ENCODE data around the gene OARD1.

OARD1 gene

GRCh38 chr6:41049955-41050354 is 22.2 kb downstream of the OARD1 start:
- TF ChIP-seq ZNF8 (CRISPR knock-in tag; IDR thresholded peaks at IDR 0.05) = no peak
- ATAC-seq = no peak

- ATAC-seq = no peak
- TF ChIP-seq POU6F1 (CRISPR knock-in tag; IDR thresholded peaks at IDR 0.05; ENCODE audit: borderline replicate concordance, low read depth) (no peak), ZNF70 (CRISPR knock-in tag; IDR thresholded peaks at IDR 0.05) (no peak), ESRRG (CRISPR knock-in tag; IDR thresholded peaks at IDR 0.05) (no peak), CREB5 (CRISPR knock-in tag; IDR thresholded peaks at IDR 0.05; ENCODE audit: low read depth) (no peak), CSDC2 (CRISPR knock-in tag; IDR thresholded peaks at IDR 0.05) (no peak), TCF4 (CRISPR knock-in tag; IDR thresholded peaks at IDR 0.05; ENCODE audit: borderline replicate concordance) (no peak)
Observed at GRCh38 chr6:41049521-41049920, 22.6 kb downstream of the OARD1 start.

- no peak for ATAC-seq
- TF ChIP-seq CSRNP3 (CRISPR knock-in tag; IDR thresholded peaks at IDR 0.05) (no peak), ZNF8 (CRISPR knock-in tag; IDR thresholded peaks at IDR 0.05) (no peak), TOX (CRISPR knock-in tag; IDR thresholded peaks at IDR 0.05; ENCODE audit: borderline replicate concordance) (no peak), PATZ1 (CRISPR knock-in tag; IDR thresholded peaks at IDR 0.05; ENCODE audit: borderline replicate concordance) (no peak), ZC3H10 (CRISPR knock-in tag; IDR thresholded peaks at IDR 0.05) (no peak), ISL1 (CRISPR knock-in tag; IDR thresholded peaks at IDR 0.05) (no peak), POU6F1 (CRISPR knock-in tag; IDR thresholded peaks at IDR 0.05; ENCODE audit: borderline replicate concordance, low read depth) (no peak), CREB5 (CRISPR knock-in tag; IDR thresholded peaks at IDR 0.05; ENCODE audit: low read depth) (no peak), ZNF70 (CRISPR knock-in tag; IDR thresholded peaks at IDR 0.05) (no peak), ARNTL (CRISPR knock-in tag; IDR thresholded peaks at IDR 0.05; ENCODE audit: borderline replicate concordance, low read depth) (no peak), PPARA (CRISPR knock-in tag; IDR thresholded peaks at IDR 0.05; ENCODE audit: borderline replicate concordance) (no peak)
Observed at GRCh38 chr6:41047745-41048732, 24.1 kb downstream of the OARD1 start.

GRCh38 chr6:41047306-41047705 is 24.9 kb downstream of the OARD1 start:
- ATAC-seq = no peak
- TF ChIP-seq ZC3H10 (CRISPR knock-in tag; IDR thresholded peaks at IDR 0.05) = no peak
- no peak for TF ChIP-seq ZFP30 (CRISPR knock-in tag; IDR thresholded peaks at IDR 0.05)
- TF ChIP-seq ESRRG (CRISPR knock-in tag; IDR thresholded peaks at IDR 0.05) = no peak
- no peak for TF ChIP-seq CSDC2 (CRISPR knock-in tag; IDR thresholded peaks at IDR 0.05)
- no peak for TF ChIP-seq CREB5 (CRISPR knock-in tag; IDR thresholded peaks at IDR 0.05; ENCODE audit: low read depth)
- TF ChIP-seq ZNF8 (CRISPR knock-in tag; IDR thresholded peaks at IDR 0.05) = no peak
- no peak for TF ChIP-seq POU6F1 (CRISPR knock-in tag; IDR thresholded peaks at IDR 0.05; ENCODE audit: borderline replicate concordance, low read depth)
- no peak for TF ChIP-seq ARNTL (CRISPR knock-in tag; IDR thresholded peaks at IDR 0.05; ENCODE audit: borderline replicate concordance, low read depth)
- no peak for TF ChIP-seq TOX (CRISPR knock-in tag; IDR thresholded peaks at IDR 0.05; ENCODE audit: borderline replicate concordance)
- no peak for TF ChIP-seq PATZ1 (CRISPR knock-in tag; IDR thresholded peaks at IDR 0.05; ENCODE audit: borderline replicate concordance)

Measured in SK-N-SH treated with all-trans-retinoic acid at 6 μM for 48 hours (cell line).